Cerebellar cortex (tissue), 1 donor: ENCODE measurements around the gene OR11A1.

ENCODE experiments used
- DNase-seq: peaks from one replicate; pipeline ENCODE4 v3.0.0-alpha.2; 2015; ENCODE audit warnings: low spot score

The OR11A1 gene

GRCh38 chr6:29388533-29388932 lies 68.3 kb downstream of the OR11A1 start:
- DNase-seq: no peak

- DNase-seq: no peak
Measured at GRCh38 chr6:29376003-29376402, 80.9 kb downstream of the OR11A1 start.
